H1 (cell line): Measurements from ENCODE around the gene ZNF362. TPM values are rescaled to one million over a fixed set of nuclear protein-coding genes. Genes with fewer than 3 reads are reported as not detected.

ENCODE experiments used
- BCL11A ChIP-seq, 2 experiments: IDR thresholded peaks; one replicate each; pipeline ENCODE4 v1.6.1; 2011; ENCODE audit warnings: low read depth in 2 of 2, low read length in 2 of 2, mild to moderate bottlenecking in 2 of 2
- CBX5 ChIP-seq: fragments of 300-800, 300-1000 bp; sonication (generic); IDR thresholded peaks from 2 replicates; pipeline ENCODE4 v1.7.1; 2016; ENCODE audit warnings: antibody characterized with exemption, low read length, low read depth
- CTBP2 ChIP-seq: IDR thresholded peaks from 2 replicates; pipeline ENCODE4 v1.7.0; 2011; ENCODE audit warnings: borderline replicate concordance, mild to moderate bottlenecking, moderate library complexity, mixed read lengths, low read length; ENCODE audit not compliant: insufficient read depth, insufficient read length
- E2F6 ChIP-seq: IDR thresholded peaks from 2 replicates; pipeline ENCODE4 v1.6.1; 2012; ENCODE audit warnings: inconsistent platforms
- GABPA ChIP-seq: IDR thresholded peaks from 2 replicates; pipeline ENCODE4 v1.6.1; 2011; ENCODE audit warnings: mild to moderate bottlenecking, low read length, moderate library complexity, borderline replicate concordance; ENCODE audit not compliant: insufficient read depth
- KDM1A ChIP-seq: fragments of 200-600, 300-600 bp; sonication (generic); IDR thresholded peaks from 2 replicates; pipeline ENCODE4 v1.7.1; 2016; ENCODE audit warnings: mild to moderate bottlenecking, low read length, borderline replicate concordance
- polyA plus RNA-seq, 7 experiments: library from polyadenylated mRNA; depleted of rRNA in 3 of 7; stranded (reverse) in 5 of 7; unstranded in 2 of 7; fragments of >200 nt in 5 of 7; fragments of 200-250 nt in 2 of 7; gene quantifications; 1 replicate in 5 of 7; 2 replicates in 1 of 7; 4 replicates in 1 of 7; pipeline versions ENCODE4 v1.2.1 to v1.2.3, GENCODE V29; 2011 to 2013; ENCODE audit warnings: missing spikeins in 2 of 7, mixed read lengths in 2 of 7
- total RNA-seq: library from RNA; stranded (reverse); fragmentation: NEBNext Ultra II Directional; extraction: Animal tissue kit (Norgen Biotek cat#: 25700); gene quantifications from 2 replicates; pipeline ENCODE4 v1.2.1, GENCODE V29; 2021

ZNF362 gene
- total and polyA plus RNA-seq, 2 of the 8 experiments (the other 6 are each of a cell fraction or from before 2014, with no cell fraction given) = 24.2 to 27.8 TPM

DNA sequence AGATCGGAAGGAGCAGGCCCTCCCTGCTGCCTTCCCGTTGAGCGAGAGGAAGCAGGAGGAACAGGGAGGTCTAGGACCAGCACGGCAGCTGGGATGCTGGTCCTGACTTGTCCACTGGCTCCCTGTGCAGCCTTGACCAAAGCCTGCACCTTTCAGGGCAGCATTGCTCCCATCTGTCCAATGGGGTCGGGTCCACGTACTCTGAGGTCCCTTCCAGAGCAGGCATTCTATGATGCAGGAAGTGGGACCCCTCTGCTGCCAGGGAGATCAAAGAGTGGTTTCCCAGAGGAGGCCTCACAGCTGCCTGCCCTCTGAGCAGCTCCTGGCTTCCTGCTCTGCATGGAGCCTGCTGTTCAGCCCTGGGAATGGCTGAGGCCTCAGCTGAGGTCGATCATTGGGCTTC is 21.7 kb upstream of the ZNF362 start (continued):
- TF ChIP-seq E2F6 (no peak), KDM1A (no peak), CTBP2 (no peak), BCL11A (IDR thresholded peaks at IDR 0.05; ENCODE audit: low read depth in 2 of 2, low read length in 2 of 2) (no peak), GABPA (no peak), CBX5 (no peak)
